Choroid plexus epithelial cell (primary cell): ENCODE results near the gene NUDT6.

Source experiments
- DNase-seq: peaks from one replicate; pipeline ENCODE4 v3.0.0-alpha.2; 2010; ENCODE audit warnings: low read depth
- H3K4me3 ChIP-seq: 2 replicates; pipeline ENCODE4 v1.5.1; 2011; ENCODE audit warnings: low read depth, mild to moderate bottlenecking, control low read depth, low read length, moderate library complexity
- CTCF ChIP-seq: conservative IDR thresholded peaks from 2 replicates; pipeline ENCODE4 v1.5.1; 2011; ENCODE audit warnings: low read depth, mild to moderate bottlenecking, control low read depth, inconsistent platforms, low read length, moderate library complexity

Gene NUDT6

GRCh38 chr4:122932763-122933162, 10.4 kb upstream of the NUDT6 start:
- no peak overlapping the region for H3K4me3 ChIP-seq
- TF ChIP-seq CTCF = no peak
- no peak for DNase-seq

- no peak overlapping the region for H3K4me3 ChIP-seq
- TF ChIP-seq CTCF = peak; percentile 41
- peak; percentile 51 for DNase-seq
These were observed 8.5 kb upstream of the NUDT6 start for GRCh38 chr4:122930862-122931261.

GRCh38 chr4:122928930-122929329, 6.5 kb upstream of the NUDT6 start:
- no peak for TF ChIP-seq CTCF
- no peak overlapping the region for H3K4me3 ChIP-seq
- no peak for DNase-seq

GRCh38 chr4:122922877-122923511, 597 bp upstream of the NUDT6 start:
- peak; percentile 91 for DNase-seq
- TF ChIP-seq CTCF = peak; percentile 23
- peak overlapping the region; percentile 74 for H3K4me3 ChIP-seq

GRCh38 chr4:122921300-122921699, 1.1 kb downstream of the NUDT6 start:
- no peak for DNase-seq
- no peak for TF ChIP-seq CTCF
- H3K4me3 ChIP-seq = peak overlapping the region; percentile 74

GRCh38 chr4:122920473-122920872, 1.9 kb downstream of the NUDT6 start:
- DNase-seq = no peak
- no peak for TF ChIP-seq CTCF
- H3K4me3 ChIP-seq = no peak overlapping the region

GRCh38 chr4:122917731-122918130, 4.7 kb downstream of the NUDT6 start:
- TF ChIP-seq CTCF = no peak
- peak; percentile 41 for DNase-seq
- H3K4me3 ChIP-seq = no peak overlapping the region
